GM21447 (cell line): ENCODE measurements around the gene NFIX.
"Not testable (repeated sequence)": the region's sequence is repeated elsewhere in the genome, so short reads cannot be mapped to it uniquely, and the experiment has no call there.

ENCODE experiments used
- ATAC-seq: cut with Tn5 transposase; IDR thresholded peaks from one replicate; pipeline ENCODE4 v1.9.1; 2021; ENCODE audit not compliant: unreplicated experiment

The NFIX gene

DNA sequence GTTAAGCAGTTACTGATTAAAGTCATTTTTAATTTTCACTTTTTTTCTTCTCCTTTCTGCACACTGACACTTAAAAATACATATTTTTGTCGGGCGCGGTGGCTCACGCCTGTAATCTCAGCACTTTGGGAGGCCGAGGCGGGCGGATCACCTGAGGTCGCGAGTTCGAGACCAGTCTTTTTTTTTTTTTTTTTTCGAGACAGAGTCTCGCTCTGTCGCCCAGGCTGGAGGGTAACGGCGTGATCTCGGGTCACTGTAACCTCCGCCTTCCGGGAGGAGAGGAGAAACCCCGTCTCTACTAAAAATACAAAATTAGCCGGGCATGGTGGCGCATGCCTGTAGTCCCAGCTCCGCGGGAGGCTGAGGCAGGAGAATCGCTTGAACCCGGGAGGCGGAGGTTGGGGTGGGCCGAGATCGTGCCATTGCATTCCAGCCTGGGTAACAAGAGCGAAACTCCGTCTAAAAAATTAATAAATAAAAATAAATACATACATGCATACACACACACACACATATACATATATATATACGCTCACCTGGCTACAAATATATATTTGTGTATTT is 37.8 kb upstream of the NFIX start:
- not testable (repeated sequence) for ATAC-seq

DNA sequence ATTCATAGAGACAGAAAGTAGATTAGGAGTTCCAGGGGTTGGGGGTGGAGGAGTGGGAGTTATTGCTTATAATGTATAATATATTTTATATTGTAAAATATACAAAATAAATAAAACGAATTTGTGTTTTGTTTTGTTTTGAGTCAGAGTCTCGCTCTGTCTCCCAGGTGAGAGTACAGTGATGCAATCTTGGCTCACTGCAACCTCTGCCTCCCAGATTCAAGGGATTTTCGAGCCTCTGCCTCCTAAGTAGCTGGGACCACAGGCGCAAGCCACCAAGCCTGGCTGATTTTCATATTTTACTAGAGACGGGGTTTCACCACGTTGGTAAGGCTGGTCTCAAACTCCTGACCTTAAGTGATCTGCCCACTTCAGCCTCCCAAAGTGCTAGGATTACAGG is 35.8 kb upstream of the NFIX start:
- no peak for ATAC-seq

DNA sequence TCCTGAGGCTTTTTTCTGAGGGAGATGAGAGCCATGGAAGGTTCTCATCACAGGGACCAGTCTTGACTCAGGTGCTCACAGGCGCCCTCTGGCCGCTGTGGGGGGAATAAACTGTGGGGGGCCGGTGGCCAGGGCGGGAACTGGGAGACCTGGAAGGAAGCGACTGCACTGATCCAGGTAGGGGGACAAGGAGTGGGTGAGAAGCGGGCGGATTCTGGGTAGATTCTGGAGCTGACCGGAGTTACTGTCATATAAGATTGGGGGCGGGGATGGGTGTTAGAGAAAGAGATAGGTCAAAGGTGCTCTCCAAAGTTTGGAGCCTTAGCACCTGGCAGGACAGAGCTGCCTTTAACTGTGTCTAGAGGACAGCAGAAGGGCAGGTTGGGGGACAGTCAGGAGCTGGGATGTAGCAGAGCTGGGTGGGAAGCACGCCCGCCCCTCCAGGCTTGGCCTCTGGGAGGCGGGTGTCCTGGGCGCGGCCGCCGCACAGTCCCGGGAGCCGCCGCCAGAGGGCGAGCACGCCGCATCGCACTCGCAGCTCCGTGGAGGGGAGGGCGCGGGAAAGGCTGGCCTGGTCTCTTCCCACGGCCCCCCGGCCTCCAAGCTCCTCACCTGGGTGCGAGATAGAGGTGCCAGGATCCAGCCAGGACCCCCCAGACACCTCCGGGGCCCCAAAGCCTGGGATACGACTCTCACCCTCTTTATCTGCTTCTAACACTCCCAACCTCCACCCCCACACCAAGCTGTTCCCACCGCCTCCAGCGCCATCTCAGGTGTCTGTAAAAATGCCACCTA is 30.1 kb upstream of the NFIX start:
- ATAC-seq, result no peak

DNA sequence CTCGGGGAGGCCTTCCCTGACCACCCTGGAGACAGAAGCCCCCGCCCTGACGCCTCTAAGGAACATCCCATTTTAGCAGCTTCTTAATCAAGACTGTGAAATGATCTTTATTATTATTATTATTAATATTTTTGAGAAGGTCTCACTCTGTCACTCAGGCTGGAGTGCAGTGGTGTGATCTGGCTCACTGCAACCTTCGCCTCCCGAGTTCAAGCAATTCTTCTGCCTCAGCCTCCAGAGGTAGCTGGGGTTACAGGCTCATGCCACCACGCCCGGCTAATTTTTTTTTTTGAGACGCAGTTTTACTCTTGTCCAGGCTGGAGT is 29.5 kb upstream of the NFIX start:
- no peak for ATAC-seq

DNA sequence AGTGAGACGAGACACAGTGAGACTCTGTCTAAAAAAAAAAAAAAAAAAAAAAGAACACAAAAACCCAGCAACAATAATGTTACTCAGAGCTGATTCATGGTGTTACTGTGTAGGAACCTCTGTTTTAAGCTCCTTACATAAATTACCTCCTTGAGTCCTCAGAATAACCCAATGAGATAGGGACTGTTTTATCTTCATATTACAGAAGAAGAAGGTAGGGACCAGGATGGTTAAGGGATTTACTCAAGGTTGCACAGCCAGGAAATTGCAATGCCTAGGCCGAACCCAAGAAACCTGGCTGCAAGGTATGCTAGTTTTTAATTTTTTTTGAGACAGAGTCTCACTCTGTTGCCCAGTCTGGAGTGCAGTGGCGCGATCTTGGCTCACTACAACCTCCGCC is 27.4 kb upstream of the NFIX start:
- no peak for ATAC-seq

DNA sequence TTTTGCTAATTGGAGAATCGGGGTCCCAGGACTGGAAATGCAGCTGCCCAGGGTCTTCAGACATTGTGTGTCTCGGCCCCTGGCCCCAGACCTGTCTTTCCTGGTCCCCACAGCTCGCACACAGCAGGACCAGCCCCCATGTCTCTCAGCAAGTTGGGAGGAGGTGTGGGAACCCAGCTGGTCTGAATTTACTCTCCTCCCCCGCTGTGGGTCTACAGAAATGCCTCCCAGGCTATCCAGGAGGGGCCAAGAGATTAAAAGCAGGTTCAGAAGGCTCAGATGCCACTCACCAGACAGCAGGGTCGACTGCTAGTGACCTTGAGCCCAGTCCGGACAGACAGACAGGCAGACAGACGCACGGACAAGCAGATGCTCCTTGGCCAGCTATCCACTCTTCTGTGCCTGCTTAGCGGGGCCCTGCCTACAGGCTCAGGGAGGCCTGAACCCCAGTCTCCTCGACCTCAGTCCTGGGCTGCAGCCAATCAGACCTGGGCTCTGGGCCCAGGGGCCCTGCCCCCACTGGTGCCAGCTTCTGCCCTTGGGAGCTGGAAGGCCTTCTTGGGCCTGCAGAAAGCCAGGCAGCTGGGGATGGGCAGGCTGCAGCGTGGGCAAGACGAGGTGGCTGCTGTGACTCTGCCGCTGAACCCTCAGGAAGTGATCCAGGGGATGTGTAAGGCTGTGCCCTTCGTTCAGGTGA is 25.8 kb upstream of the NFIX start, which contains the start of gene DAND5:
Gene DAND5, plus strand, starts transcription at position 285 of the 697 bp plus-strand sequence. Its CDS starts 85 bp downstream, at position 370.
- ATAC-seq, result no peak

DNA sequence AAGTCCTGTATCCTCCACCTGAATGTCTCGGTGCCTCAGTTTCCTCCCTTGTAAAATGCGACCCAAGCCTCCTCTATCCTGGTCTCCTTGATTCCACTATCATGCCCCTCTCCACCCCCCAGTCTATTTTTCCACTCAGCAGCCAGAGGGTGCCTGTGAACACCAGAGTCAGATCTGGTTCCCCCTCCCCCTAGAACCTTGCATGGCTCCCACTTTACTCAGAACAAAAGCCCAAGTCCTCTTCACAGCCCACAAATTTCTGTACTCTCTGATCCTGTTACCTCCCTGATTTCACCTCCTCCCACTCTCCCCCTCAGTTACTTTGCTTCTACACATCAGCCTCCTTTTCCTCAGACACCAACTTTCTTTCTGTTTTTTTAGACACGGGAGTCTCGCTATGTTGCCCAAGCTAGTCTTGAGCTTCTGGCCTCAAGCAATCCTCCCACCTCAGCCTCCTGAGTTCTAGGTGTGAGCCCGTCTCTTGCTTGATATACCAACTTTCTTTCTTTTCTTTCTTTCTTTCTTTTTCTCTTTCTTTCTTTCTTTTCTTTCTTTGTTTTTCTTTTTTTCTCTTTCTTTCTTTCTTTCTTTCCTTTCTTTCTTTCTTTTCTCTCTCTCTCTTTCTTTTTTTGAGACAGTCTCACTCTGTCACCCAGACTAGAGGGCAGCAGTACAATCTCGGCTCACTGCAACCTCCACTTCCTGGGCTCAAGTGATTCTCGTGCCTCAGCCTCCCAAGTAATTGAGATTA is 25.0 kb upstream of the NFIX start:
- ATAC-seq, result no peak

DNA sequence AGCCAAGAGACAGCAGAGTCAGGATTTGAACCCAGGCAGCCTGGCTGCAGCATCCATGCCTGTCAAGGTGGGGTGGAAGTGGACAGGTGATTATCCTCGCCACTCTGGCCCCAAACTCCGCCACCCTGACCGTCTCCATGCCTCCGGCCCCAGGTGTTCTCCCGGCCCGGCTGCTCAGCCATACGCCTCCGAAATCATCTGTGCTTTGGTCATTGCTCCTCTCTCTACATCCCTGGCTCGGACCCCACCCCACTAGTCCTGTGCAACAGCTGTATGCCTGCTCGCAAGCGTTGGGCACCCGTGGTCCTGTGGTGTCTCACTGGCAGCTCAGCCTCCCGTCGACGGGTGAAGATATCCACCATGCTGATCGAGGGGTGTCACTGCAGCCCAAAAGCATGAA is 22.0 kb upstream of the NFIX start:
- ATAC-seq, result no peak

GRCh38 chr19:12974301-12975220 is 20.7 kb upstream of the NFIX start:
- ATAC-seq, result no peak

DNA sequence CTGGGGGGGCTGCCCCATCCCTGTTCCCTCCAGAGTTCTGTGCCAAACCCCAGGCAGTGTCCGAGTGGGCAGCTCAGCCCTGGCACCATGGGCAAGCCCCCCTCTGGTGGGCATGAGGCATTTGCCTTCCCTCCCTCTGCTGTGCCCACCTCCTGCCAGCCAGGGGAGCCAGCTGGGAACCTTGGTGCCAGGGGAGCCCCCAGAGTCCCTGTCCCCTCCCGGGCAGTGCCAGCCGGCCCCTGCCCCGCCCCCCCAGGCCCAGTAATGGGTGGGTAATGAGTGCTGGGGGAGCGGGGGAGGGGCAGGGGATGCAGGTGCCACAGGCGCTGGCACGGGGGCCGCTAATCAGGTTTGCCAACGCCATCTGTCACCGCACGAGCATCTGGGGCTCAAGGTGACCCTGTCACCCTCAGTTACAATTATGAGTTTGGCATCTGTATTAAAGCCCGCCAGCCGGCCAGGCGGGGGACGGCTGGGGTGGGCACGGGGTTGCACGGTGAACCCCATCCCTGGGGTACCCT is 20.0 kb upstream of the NFIX start:
- no peak for ATAC-seq

GRCh38 chr19:12976109-12976508 is 19.2 kb upstream of the NFIX start:
- ATAC-seq, result not testable (repeated sequence)

GRCh38 chr19:12979974-12980373 is 15.3 kb upstream of the NFIX start:
- no peak for ATAC-seq

GRCh38 chr19:12982648-12983047 is 12.6 kb upstream of the NFIX start:
- no peak for ATAC-seq

GRCh38 chr19:12983091-12983490 is 12.2 kb upstream of the NFIX start:
- ATAC-seq, result no peak

- ATAC-seq, result no peak
Observed at GRCh38 chr19:12983542-12984142, 11.6 kb upstream of the NFIX start.

- ATAC-seq, result no peak
Observed at GRCh38 chr19:12984143-12984627, 11.1 kb upstream of the NFIX start.

DNA sequence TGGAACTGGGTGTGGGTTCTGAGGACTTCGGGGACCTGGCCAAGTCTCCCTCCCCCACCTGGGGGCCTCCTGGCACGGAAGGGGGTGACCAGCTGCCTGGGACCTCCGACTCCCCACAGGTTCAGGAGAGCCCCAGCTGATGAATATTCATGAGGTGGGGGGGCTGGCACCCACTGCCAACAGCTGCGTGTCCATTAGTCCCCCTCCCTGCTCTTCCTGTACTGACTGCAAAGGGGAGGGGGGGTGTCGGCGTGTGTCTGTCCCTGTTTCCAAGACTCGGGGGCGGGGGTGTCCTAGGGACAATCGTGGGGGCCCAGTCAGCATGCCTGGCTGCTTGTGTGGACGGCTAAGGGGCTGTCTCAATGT is 10.6 kb upstream of the NFIX start:
- no peak for ATAC-seq

GRCh38 chr19:12985049-12985776 is 10.1 kb upstream of the NFIX start:
- ATAC-seq, result no peak

GRCh38 chr19:12986726-12987125 is 8.5 kb upstream of the NFIX start:
- no peak for ATAC-seq
